ENCODE results near the gene SLC16A11.

- TF ChIP-seq EZH2phosphoT487 (IDR thresholded peaks at IDR 0.05) (no peak), EZH2 (IDR thresholded peaks at IDR 0.05) (no peak)
Measured at GRCh38 chr17:7063518-7064094, 19.7 kb upstream of the SLC16A11 start.
